K562 (cell line): ENCODE data around the gene LDAH. TPM values are rescaled to one million over a fixed set of nuclear protein-coding genes. Genes with fewer than 3 reads are reported as not detected.

Source experiments
- ATAC-seq: fragments of 200-7000 bp; cut with Tn5 transposase; 3 replicates; pipeline ENCODE4 v1.9.1; 2020; ENCODE audit warnings: moderate library complexity
- BruUV-seq: library from RNA; stranded (reverse); fragments of 400-500 nt; replicated peaks from 2 replicates; lab custom pipeline; 2021; lab: Mats Ljungman, UMichigan
- CTCF ChIA-PET: fragments of 300-600 bp; formaldehyde crosslinking; extraction: SDS; loops from one replicate; lab custom pipeline; 2021; ENCODE audit warnings: low intra/inter-chr PET ratio; lab: Yijun Ruan, JAX
- POLR2A ChIA-PET: fragments of 300-600, 350-650 bp; sonication (Branson Sonifier 250); formaldehyde crosslinking; extraction: SDS; loops from one replicate; lab custom pipeline; 2021; ENCODE audit warnings: antibody characterized with exemption, inconsistent platforms; lab: Yijun Ruan, JAX
- DNase-seq, 4 experiments: peaks; one replicate each; pipeline versions ENCODE4 v3.0.0 to v3.0.0-alpha.2; 2011 to 2018; ENCODE audit warnings: low spot score in 3 of 4, mixed read lengths in 3 of 4; ENCODE audit errors: extremely low read depth in 1 of 4
- FAIRE-seq: peaks from 2 replicates; lab custom pipeline; 2011; peaks lifted over from hg19 to GRCh38; lab: Jason Lieb, UNC
- H2AFZ ChIP-seq: 2 replicates; pipeline ENCODE4 v1.6.0; 2011; ENCODE audit warnings: low read depth, low read length, control low read depth, inconsistent platforms
- H3K27ac ChIP-seq: fragments of 200-600 bp; 3 replicates; pipeline ENCODE4 v1.8.0; 2011; ENCODE audit warnings: low read depth, mild to moderate bottlenecking, control low read depth, inconsistent platforms, low read length, moderate library complexity, mixed read lengths; ENCODE audit errors: extremely low read depth
- H3K27me3 ChIP-seq, 2 experiments: fragments of 300-600 bp in 1 of 2; 2 replicates in 1 of 2; 3 replicates in 1 of 2; pipeline versions ENCODE4 v1.6.0 to v1.8.0; 2011; ENCODE audit warnings: inconsistent platforms in 2 of 2, low read length in 2 of 2, mild to moderate bottlenecking in 1 of 2, mixed read lengths in 1 of 2, moderate library complexity in 1 of 2; ENCODE audit not compliant: control insufficient read depth in 2 of 2, insufficient read depth in 2 of 2
- H3K36me3 ChIP-seq: fragments of 300-600 bp; 3 replicates; pipeline ENCODE4 v1.8.0; 2011; ENCODE audit warnings: mild to moderate bottlenecking, low read length, inconsistent platforms; ENCODE audit not compliant: control insufficient read depth, insufficient read depth
- H3K4me1 ChIP-seq, 2 experiments: fragments of 200-600 bp in 1 of 2; replicated peaks in 1 of 2; 2 replicates in 1 of 2; 3 replicates in 1 of 2; pipeline versions ENCODE4 v1.5.1 to v1.8.0; 2011; ENCODE audit warnings: inconsistent platforms in 2 of 2, low read length in 2 of 2, mild to moderate bottlenecking in 1 of 2, mixed read lengths in 1 of 2, moderate library complexity in 1 of 2; ENCODE audit not compliant: control insufficient read depth in 2 of 2, insufficient read depth in 2 of 2
- H3K4me2 ChIP-seq: 2 replicates; pipeline ENCODE4 v1.6.1; 2011; ENCODE audit warnings: low read length, control low read depth, inconsistent platforms, mixed read lengths; ENCODE audit not compliant: insufficient read depth
- H3K4me3 ChIP-seq: fragments of 200-600 bp; sonication (generic), shearing (Covaris generic); 2 replicates; pipeline ENCODE4 v1.5.1; 2016; ENCODE audit warnings: control low read depth, inconsistent platforms
- H3K79me2 ChIP-seq: fragments of 200-600 bp; 3 replicates; pipeline ENCODE4 v1.8.0; 2011; ENCODE audit warnings: low read length, inconsistent platforms; ENCODE audit not compliant: control insufficient read depth, insufficient read depth
- H3K9ac ChIP-seq, 2 experiments: 2 replicates each; pipeline versions ENCODE4 v1.6.0 to v1.6.1; 2011; ENCODE audit warnings: low read depth in 2 of 2, low read length in 2 of 2, control low read depth in 1 of 2, inconsistent platforms in 1 of 2, mild to moderate bottlenecking in 1 of 2, mixed read lengths in 1 of 2; ENCODE audit not compliant: insufficient read depth in 1 of 2
- H3K9me1 ChIP-seq: one replicate; pipeline ENCODE4 v1.6.0; 2011; ENCODE audit warnings: inconsistent platforms, mild to moderate bottlenecking, low read length, moderate library complexity; ENCODE audit not compliant: control insufficient read depth, insufficient read depth
- H3K9me3 ChIP-seq: replicated peaks from 2 replicates; pipeline ENCODE4 v1.5.1; 2011; ENCODE audit warnings: low read depth, low read length, inconsistent platforms; ENCODE audit not compliant: control insufficient read depth, insufficient read depth
- H4K20me1 ChIP-seq: replicated peaks from 2 replicates; pipeline ENCODE4 v1.6.1; 2011; ENCODE audit warnings: low read length, inconsistent platforms, mixed read lengths; ENCODE audit not compliant: control insufficient read depth, insufficient read depth
- BDP1 ChIP-seq: IDR thresholded peaks from 3 replicates; pipeline ENCODE4 v1.6.1; 2011; ENCODE audit not compliant: insufficient read length, insufficient read depth
- NFE2L1 ChIP-seq: fragments of 450-650 bp; IDR thresholded peaks from 2 replicates; pipeline ENCODE4 v1.6.1; 2016; ENCODE audit warnings: missing genetic modification characterization, low read depth, mild to moderate bottlenecking, missing compliant biosample characterization, moderate library complexity, borderline replicate concordance
- TSC22D4 ChIP-seq: fragments of 450-650 bp; IDR thresholded peaks from 2 replicates; pipeline ENCODE4 v1.6.1; 2016; ENCODE audit warnings: missing genetic modification characterization, missing biosample characterization, control low read depth
- ZBTB1 ChIP-seq: sonication (generic); formaldehyde crosslinking; IDR thresholded peaks from 2 replicates; pipeline ENCODE4 v1.8.1; 2023; ENCODE audit warnings: missing genetic modification reagents, low read depth, mild to moderate bottlenecking, borderline replicate concordance
- ZFP30 ChIP-seq: fragments of 250-450 bp; sonication (Bioruptor Pico); IDR thresholded peaks from 2 replicates; pipeline ENCODE4 v1.8.0; 2022; ENCODE audit warnings: moderate library complexity, mild to moderate bottlenecking, inconsistent platforms, borderline replicate concordance
- ZNF766 ChIP-seq: fragments of 200-800 bp; sonication (Bioruptor generic); conservative IDR thresholded peaks from 2 replicates; pipeline ENCODE4 v1.6.1; 2016; ENCODE audit warnings: missing genetic modification characterization, missing compliant biosample characterization
- WGBS: fragments of 100-300 bp; shearing (Covaris generic); methylation state at CpG from one replicate; pipeline ENCODE4 v1.1.6; 2016; ENCODE audit warnings: low coverage, mixed read lengths; ENCODE audit not compliant: insufficient coverage; ENCODE audit errors: missing lambda C conversion rate; 5-methylcytosine and 5-hydroxymethylcytosine counted together
- in situ Hi-C: fragments of 300-500 bp; cut with MboI; formaldehyde crosslinking; loops from 4 replicates; pipeline ENCODE4 v1.15.0; 2018; ENCODE audit warnings: inconsistent platforms, mixed read lengths
- intact Hi-C: fragments of 100-400 bp; cut with micrococcal nuclease; formaldehyde crosslinking; loops from 2 replicates; pipeline ENCODE4 v1.14.2; 2022
- polyA plus RNA-seq, 8 experiments: library from polyadenylated mRNA; depleted of rRNA in 4 of 8; stranded (reverse) in 5 of 8; unstranded in 3 of 8; fragments of >200 nt; fragmentation: Nextera tagmentation in 2 of 8; fragmentation: Illumina TruSeq in 1 of 8; extraction: Ambion mirVana in 2 of 8; extraction: Trizol in 1 of 8; gene quantifications; 2 replicates each; pipeline versions ENCODE4 v1.2.1 to v1.2.3, GENCODE V29; 2011 to 2014; ENCODE audit warnings: inconsistent platforms in 1 of 8, missing spikeins in 1 of 8
- total RNA-seq, 7 experiments: library from RNA; depleted of rRNA in 6 of 7; stranded (reverse); fragments of >200 nt in 6 of 7; fragmentation: Illumina TruSeq in 2 of 7; extraction: Trizol in 2 of 7; gene quantifications; 2 replicates each; pipeline versions ENCODE4 v1.2.1 to v1.2.3, GENCODE V29; 2011 to 2021; ENCODE audit warnings: low replicate concordance in 1 of 7
- TF ChIP-seq, protein P1 (sequence below): fragments of 450-650 bp; IDR thresholded peaks from 2 replicates; pipeline ENCODE4 v1.6.1; 2016; ENCODE audit warnings: low read depth, mild to moderate bottlenecking, moderate library complexity
- TF ChIP-seq, protein P2 (sequence below), 2 experiments: fragments of 450-650 bp in 1 of 2; sonication (generic) in 1 of 2; formaldehyde crosslinking in 1 of 2; IDR thresholded peaks; 2 replicates each; pipeline versions ENCODE4 v1.7.1 to v1.9.0; 2016 to 2022; ENCODE audit warnings: inconsistent platforms in 1 of 2, mild to moderate bottlenecking in 1 of 2, missing genetic modification reagents in 1 of 2

The LDAH gene
- total and polyA plus RNA-seq, 9 of the 15 experiments (the other 6 are each of a cell fraction or from before 2014, with no cell fraction given) = 22.3 to 60.1 (median 40.0) TPM

DNA sequence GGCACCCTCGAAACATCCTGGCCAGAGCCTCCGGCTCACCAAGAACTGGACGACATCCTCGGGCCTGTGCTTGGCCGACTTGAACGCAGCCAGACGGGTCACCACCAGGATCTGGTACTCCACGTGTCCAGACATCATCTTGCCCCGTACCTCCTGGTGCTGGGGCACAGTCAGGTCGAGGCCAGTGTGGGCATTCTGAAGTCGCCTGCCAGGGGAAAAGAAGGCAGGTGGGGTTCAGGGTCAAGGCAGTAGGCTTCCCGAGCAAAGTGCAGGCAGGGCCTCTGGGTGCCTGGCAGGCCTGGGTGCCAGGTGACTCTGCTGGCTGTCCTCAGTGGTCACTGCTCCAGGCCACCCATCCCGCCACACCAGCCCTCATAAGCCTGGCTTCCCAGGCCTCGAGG is 177.6 kb downstream of the LDAH start:
- POLR2A ChIA-PET = no interaction called here
- DNase-seq (no peak), FAIRE-seq (no peak), ATAC-seq (no peak)
- Histone ChIP-seq H3K79me2 (no peaks in the 10 kb centered on the region), H3K4me3 (no peak overlapping the region), H3K9me1 (no peaks in the 10 kb centered on the region), H3K4me2 (no peak overlapping the region), H3K4me1 (peaks cover 7 to 20% of the 10 kb centered on the region in 2 experiments; a peak in 4 of 5 replicates), H3K27me3 (peaks cover 0 to 15% of the 10 kb centered on the region in 2 experiments; a peak in 2 of 5 replicates), H4K20me1 (no peaks in the 10 kb centered on the region; the same call in 1 of the 2 replicates), H2AFZ (no peak overlapping the region), H3K9me3 (no peaks in the 10 kb centered on the region), H3K9ac (no peak overlapping the region), H3K27ac (no peak overlapping the region), H3K36me3 (no peaks in the 10 kb centered on the region)
- CTCF ChIA-PET = no interaction called here
- 46% methylated on average over 14 of the region's 14 CpGs for WGBS
- intact Hi-C loops = no loop called here
- BruUV-seq = no TSS peak
- in situ Hi-C loops = no loop called here
- TF ChIP-seq ZNF766 (CRISPR knock-in tag) (no peak), TSC22D4 (no peak), ZBTB1 (no peak), BDP1 (no peak), ZFP30 (no peak), NFE2L1 (tag) (no peak)
- TF ChIP-seq, protein P1, sequence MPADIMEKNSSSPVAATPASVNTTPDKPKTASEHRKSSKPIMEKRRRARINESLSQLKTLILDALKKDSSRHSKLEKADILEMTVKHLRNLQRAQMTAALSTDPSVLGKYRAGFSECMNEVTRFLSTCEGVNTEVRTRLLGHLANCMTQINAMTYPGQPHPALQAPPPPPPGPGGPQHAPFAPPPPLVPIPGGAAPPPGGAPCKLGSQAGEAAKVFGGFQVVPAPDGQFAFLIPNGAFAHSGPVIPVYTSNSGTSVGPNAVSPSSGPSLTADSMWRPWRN = no peak
- TF ChIP-seq, protein P2, sequence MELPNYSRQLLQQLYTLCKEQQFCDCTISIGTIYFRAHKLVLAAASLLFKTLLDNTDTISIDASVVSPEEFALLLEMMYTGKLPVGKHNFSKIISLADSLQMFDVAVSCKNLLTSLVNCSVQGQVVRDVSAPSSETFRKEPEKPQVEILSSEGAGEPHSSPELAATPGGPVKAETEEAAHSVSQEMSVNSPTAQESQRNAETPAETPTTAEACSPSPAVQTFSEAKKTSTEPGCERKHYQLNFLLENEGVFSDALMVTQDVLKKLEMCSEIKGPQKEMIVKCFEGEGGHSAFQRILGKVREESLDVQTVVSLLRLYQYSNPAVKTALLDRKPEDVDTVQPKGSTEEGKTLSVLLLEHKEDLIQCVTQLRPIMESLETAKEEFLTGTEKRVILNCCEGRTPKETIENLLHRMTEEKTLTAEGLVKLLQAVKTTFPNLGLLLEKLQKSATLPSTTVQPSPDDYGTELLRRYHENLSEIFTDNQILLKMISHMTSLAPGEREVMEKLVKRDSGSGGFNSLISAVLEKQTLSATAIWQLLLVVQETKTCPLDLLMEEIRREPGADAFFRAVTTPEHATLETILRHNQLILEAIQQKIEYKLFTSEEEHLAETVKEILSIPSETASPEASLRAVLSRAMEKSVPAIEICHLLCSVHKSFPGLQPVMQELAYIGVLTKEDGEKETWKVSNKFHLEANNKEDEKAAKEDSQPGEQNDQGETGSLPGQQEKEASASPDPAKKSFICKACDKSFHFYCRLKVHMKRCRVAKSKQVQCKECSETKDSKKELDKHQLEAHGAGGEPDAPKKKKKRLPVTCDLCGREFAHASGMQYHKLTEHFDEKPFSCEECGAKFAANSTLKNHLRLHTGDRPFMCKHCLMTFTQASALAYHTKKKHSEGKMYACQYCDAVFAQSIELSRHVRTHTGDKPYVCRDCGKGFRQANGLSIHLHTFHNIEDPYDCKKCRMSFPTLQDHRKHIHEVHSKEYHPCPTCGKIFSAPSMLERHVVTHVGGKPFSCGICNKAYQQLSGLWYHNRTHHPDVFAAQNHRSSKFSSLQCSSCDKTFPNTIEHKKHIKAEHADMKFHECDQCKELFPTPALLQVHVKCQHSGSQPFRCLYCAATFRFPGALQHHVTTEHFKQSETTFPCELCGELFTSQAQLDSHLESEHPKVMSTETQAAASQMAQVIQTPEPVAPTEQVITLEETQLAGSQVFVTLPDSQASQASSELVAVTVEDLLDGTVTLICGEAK (IDR thresholded peaks at IDR 0.05) = no peak
- TF ChIP-seq, protein P2 (CRISPR knock-in tag; IDR thresholded peaks at IDR 0.05) = no peak
